ENCODE data around the gene HNRNPR. TPM values are rescaled to one million over a fixed set of nuclear protein-coding genes. Genes with fewer than 3 reads are reported as not detected.

The HNRNPR gene
- total and polyA plus RNA-seq, 2 donors (not counting 1 experiment from before 2014, with no cell fraction given), result 52.2 to 132 TPM

GRCh38 chr1:23370709-23371584, 26.9 kb upstream of the HNRNPR start:
- H3K4me3 ChIP-seq (ENCODE audit: control extremely low read depth in 1 of 5, extremely low read depth in 1 of 5, insufficient read depth in 1 of 5, low read depth in 2 of 5, low read length in 4 of 5), result no peak overlapping the region
- no peak for TF ChIP-seq EZH2 (IDR thresholded peaks at IDR 0.05; ENCODE audit: borderline replicate concordance, insufficient read depth, low read depth, low read length, poor library complexity, severe bottlenecking)
- H3K9me3 ChIP-seq (ENCODE audit: control extremely low read depth in 1 of 3, control insufficient read depth in 2 of 3, insufficient read depth in 1 of 3, low read length in 2 of 3), result no peaks in the 10 kb centered on the region
- DNase-seq (no peak), ATAC-seq (ENCODE audit: low read depth) (no peak)
- no peaks in the 10 kb centered on the region for H3K27me3 Mint-ChIP-seq
- peaks cover 33% of the 10 kb centered on the region for H3K4me1 Mint-ChIP-seq
- H3K9ac ChIP-seq (ENCODE audit: low read length), result no peak overlapping the region
- no peak overlapping the region for H3K4me2 ChIP-seq (replicated peaks; ENCODE audit: low read depth, low read length, poor library complexity, severe bottlenecking)
- peaks cover 12% of the 10 kb centered on the region for H3K79me2 ChIP-seq (ENCODE audit: control insufficient read depth, insufficient read depth, low read length)
- no peak overlapping the region for H3K27ac ChIP-seq (ENCODE audit: low read length in 2 of 2)
- no peak overlapping the region for H2AFZ ChIP-seq (ENCODE audit: insufficient read depth, low read depth, low read length, poor library complexity, severe bottlenecking)
- no peaks in the 10 kb centered on the region for H3K9me3 Mint-ChIP-seq (ENCODE audit: insufficient read depth)
- intact Hi-C loops (cut with micrococcal nuclease), result no loop called here
- H3K4me1 ChIP-seq (ENCODE audit: control insufficient read depth in 2 of 2, insufficient read depth in 2 of 2, low read length in 2 of 2), result peaks cover 12 to 19% of the 10 kb centered on the region in 2 donors
- no peaks in the 10 kb centered on the region for H3K27me3 ChIP-seq (replicated peaks in 1 of 4; ENCODE audit: control extremely low read depth in 1 of 4, control insufficient read depth in 3 of 4, insufficient read depth in 4 of 4, low read length in 3 of 4)
- ChIA-PET POLR2A (no interaction called here), CTCF (interaction anchor here (0.7 kb wide), 1 partner anchor 31 kb away, joined by 3 read pairs; no protein-coding TSS in a partner anchor)
- H3K4me3 Mint-ChIP-seq, result peak overlapping the region; percentile 45
- no peak overlapping the region for H3K27ac Mint-ChIP-seq
- H4K20me1 ChIP-seq (ENCODE audit: control insufficient read depth, insufficient read depth, low read length, poor library complexity, severe bottlenecking), result no peaks in the 10 kb centered on the region
- 62% methylated on average over 9 of the region's 13 CpGs for WGBS (ENCODE audit: insufficient coverage)
- no peaks in the 10 kb centered on the region for H3K36me3 ChIP-seq (replicated peaks in 1 of 2; ENCODE audit: control extremely low read depth in 1 of 2, control insufficient read depth in 1 of 2, extremely low read depth in 1 of 2, insufficient read depth in 2 of 2, low read length in 1 of 2)

GRCh38 chr1:23370330-23370708, 26.2 kb upstream of the HNRNPR start:
- Histone ChIP-seq H3K27me3 (replicated peaks in 1 of 4; ENCODE audit: control extremely low read depth in 1 of 4, control insufficient read depth in 3 of 4, insufficient read depth in 4 of 4, low read length in 3 of 4) (no peaks in the 10 kb centered on the region), H4K20me1 (ENCODE audit: control insufficient read depth, insufficient read depth, low read length, poor library complexity, severe bottlenecking) (no peaks in the 10 kb centered on the region), H2AFZ (ENCODE audit: insufficient read depth, low read depth, low read length, poor library complexity, severe bottlenecking) (no peak overlapping the region), H3K36me3 (replicated peaks in 1 of 2; ENCODE audit: control extremely low read depth in 1 of 2, control insufficient read depth in 1 of 2, extremely low read depth in 1 of 2, insufficient read depth in 2 of 2, low read length in 1 of 2) (no peaks in the 10 kb centered on the region), H3K27ac (ENCODE audit: low read length in 2 of 2) (no peak overlapping the region), H3K4me2 (replicated peaks; ENCODE audit: low read depth, low read length, poor library complexity, severe bottlenecking) (no peak overlapping the region), H3K4me3 (ENCODE audit: control extremely low read depth in 1 of 5, extremely low read depth in 1 of 5, insufficient read depth in 1 of 5, low read depth in 2 of 5, low read length in 4 of 5) (no peak overlapping the region), H3K9ac (ENCODE audit: low read length) (no peak overlapping the region), H3K79me2 (ENCODE audit: control insufficient read depth, insufficient read depth, low read length) (peaks cover 12% of the 10 kb centered on the region), H3K9me3 (ENCODE audit: control extremely low read depth in 1 of 3, control insufficient read depth in 2 of 3, insufficient read depth in 1 of 3, low read length in 2 of 3) (no peaks in the 10 kb centered on the region), H3K4me1 (ENCODE audit: control insufficient read depth in 2 of 2, insufficient read depth in 2 of 2, low read length in 2 of 2) (peaks cover 12 to 19% of the 10 kb centered on the region in 2 donors)
- Mint-ChIP-seq H3K9me3 (ENCODE audit: insufficient read depth) (no peaks in the 10 kb centered on the region), H3K27ac (no peak overlapping the region), H3K4me3 (peak overlapping the region; percentile 98), H3K27me3 (no peaks in the 10 kb centered on the region), H3K4me1 (peaks cover 33% of the 10 kb centered on the region)
- ATAC-seq (ENCODE audit: low read depth) (no peak), DNase-seq (no peak)
- CTCF ChIA-PET, result interaction anchor here (0.7 kb wide), 1 partner anchor 32 kb away, joined by 3 read pairs; no protein-coding TSS in a partner anchor
- WGBS (ENCODE audit: insufficient coverage), result 100% methylated on average over 4 of the region's 5 CpGs
- POLR2A ChIA-PET, result no interaction called here
- intact Hi-C loops (cut with micrococcal nuclease), result no loop called here
- TF ChIP-seq EZH2 (IDR thresholded peaks at IDR 0.05; ENCODE audit: borderline replicate concordance, insufficient read depth, low read depth, low read length, poor library complexity, severe bottlenecking), result no peak
- TF ChIP-seq CTCF (IDR thresholded peaks at IDR 0.05), result no peak

All from B cell (primary cell).